Heart right ventricle (tissue), 16 donors: ENCODE measurements around the gene RHOF. TPM values are rescaled to one million over a fixed set of nuclear protein-coding genes. Genes with fewer than 3 reads are reported as not detected.

Experiments
- ATAC-seq, 8 donors: fragments of 200-7000 bp; cut with Tn5 transposase; one replicate each; pipeline ENCODE4 v1.9.1; 2020; ENCODE audit warnings: mild to moderate bottlenecking in 8 of 8, moderate library complexity in 8 of 8, moderate number of reproducible peaks in 1 of 8
- DNase-seq, 2 donors: peaks; one replicate each; pipeline ENCODE4 v3.0.0-alpha.2; 2020
- H3K27ac ChIP-seq, 10 donors: fragments of 200-600 bp; sonication (generic) in 2 of 10; one replicate each; pipeline versions ENCODE4 v1.5.0 to v1.8.0; 2020 to 2022; ENCODE audit warnings: mild to moderate bottlenecking in 3 of 10
- H3K27me3 ChIP-seq, 7 donors: fragments of 200-600 bp; one replicate each; pipeline ENCODE4 v1.8.0; 2021 to 2022; ENCODE audit warnings: mild to moderate bottlenecking in 2 of 7
- H3K36me3 ChIP-seq, 9 donors: fragments of 200-600 bp; sonication (generic) in 1 of 9; one replicate each; pipeline versions ENCODE4 v1.5.0 to v1.8.0; 2020 to 2022; ENCODE audit warnings: mild to moderate bottlenecking in 2 of 9
- H3K4me1 ChIP-seq, 9 donors: fragments of 200-600 bp; sonication (generic) in 1 of 9; one replicate each; pipeline versions ENCODE4 v1.5.0 to v1.8.0; 2020 to 2022; ENCODE audit warnings: mild to moderate bottlenecking in 4 of 9
- H3K4me3 ChIP-seq, 10 donors: fragments of 200-600 bp; sonication (generic) in 2 of 10; one replicate each; pipeline versions ENCODE4 v1.5.0 to v1.8.0; 2020 to 2022; ENCODE audit warnings: mild to moderate bottlenecking in 7 of 10, moderate library complexity in 2 of 10
- H3K9me3 ChIP-seq, 11 donors: fragments of 200-600 bp in 10 of 11; sonication (generic) in 2 of 11; one replicate each; pipeline versions ENCODE4 v1.5.0 to v1.8.0; 2013 to 2022; ENCODE audit warnings: mild to moderate bottlenecking in 2 of 11, control low read depth in 1 of 11, moderate library complexity in 1 of 11
- WGBS, 2 donors: extraction: QIAGEN DNeasy Blood & Tissue Kit; methylation state at CpG; one replicate each; pipeline ENCODE4 v1.1.7; 2013; ENCODE audit warnings: inconsistent platforms in 1 of 2; 5-methylcytosine and 5-hydroxymethylcytosine counted together
- intact Hi-C, 10 donors: fragments of 100-400 bp; cut with DNase I; formaldehyde crosslinking; loops; one replicate each; pipeline versions ENCODE4 v1.11.1 to v1.14.2; 2022
- polyA plus RNA-seq, 2 donors: library from polyadenylated mRNA; stranded (reverse); fragments of 200-250 nt; gene quantifications; one replicate each; pipeline ENCODE4 v1.2.3, GENCODE V29; 2013
- total RNA-seq, 10 donors: library from RNA; stranded (reverse); fragmentation: NEBNext Ultra II Directional in 3 of 10; extraction: Animal tissue kit (Norgen Biotek cat#: 25700) in 3 of 10; gene quantifications; one replicate each; pipeline versions ENCODE4 v1.2.1 to v1.2.4, GENCODE V29; 2021 to 2023
- TF ChIP-seq, protein P1 (sequence below), 9 donors: fragments of 200-600 bp; sonication (generic) in 2 of 9; IDR thresholded peaks; one replicate each; pipeline versions ENCODE4 v1.5.0 to v1.8.0; 2021 to 2022; ENCODE audit warnings: antibody characterized with exemption in 9 of 9, mild to moderate bottlenecking in 5 of 9, moderate library complexity in 1 of 9
- donor health status: Arrhythmogenic right ventricular cardiomyopathy.
- donor health status: ischemic (EF 13 %, LVEDD 7.1; RV severe dilation, severe dysfunction).
- donor health status: healthy with polysubstance abuse.
- donor health status: DM: no; HTN: yes; CAD: no.
- donor health status: DM: no; HTN: no; CAD: no.
- donor health status: ischemic (EF 25% LVEDD 6.9; RV normal size, moderate dysfunction).
- donor health status: ischemic (EF 25% LVEDD 5.7; RV mildly dilated, moderate dysfunction).
- donor health status: healthy.
- donor health status: DM: yes; HTN: yes; CAD: no.
- donor health status: Ischemic cardiomyopathy.
- donor health status: ischemic (EF 35%, LVEDD 5.7; RV mildly dilated, moderate dysfunction).
- donor health status: nonischemic (EF 11% LVEDD 7.7; RV severe dilation, severe dysfunction).
- donor health status: DM: yes; HTN: yes; CAD: no.
- donor health status: PGD.
- donor health status: ischemic (EF 29% LVEDD 5.4; RV normal size, mild dysfunction).
- donor health status: nonischemic (EF 23%, LVEDD 6.1; RV moderate dilation, normal function).

The RHOF gene
- total and polyA plus RNA-seq, 12 donors = 16.5 to 45.6 (median 24.7) TPM

DNA sequence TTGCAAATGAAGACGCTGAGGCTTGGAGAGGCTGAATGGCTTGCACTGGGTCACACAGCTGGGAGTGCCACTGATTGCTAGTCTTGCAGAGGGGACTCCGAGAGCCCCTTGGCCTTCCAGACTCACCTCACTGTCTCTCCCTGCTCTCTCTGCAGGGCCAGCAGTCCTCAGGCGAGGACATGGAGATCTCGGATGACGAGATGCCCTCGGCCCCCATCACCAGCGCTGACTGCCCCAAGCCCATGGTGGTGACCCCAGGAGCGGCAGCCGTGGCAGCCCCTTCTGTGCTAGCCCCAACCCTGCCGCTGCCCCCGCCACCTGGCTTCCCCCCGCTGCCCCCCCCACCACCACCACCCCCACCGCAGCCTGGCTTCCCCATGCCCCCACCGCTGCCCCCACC, 20.5 kb upstream of the RHOF start:
- no peak for ATAC-seq
- 93 to 96% methylated on average over 12 to 14 of the region's 14 CpGs for WGBS, 2 donors
- DNase-seq = no peak
- TF ChIP-seq, protein P1, sequence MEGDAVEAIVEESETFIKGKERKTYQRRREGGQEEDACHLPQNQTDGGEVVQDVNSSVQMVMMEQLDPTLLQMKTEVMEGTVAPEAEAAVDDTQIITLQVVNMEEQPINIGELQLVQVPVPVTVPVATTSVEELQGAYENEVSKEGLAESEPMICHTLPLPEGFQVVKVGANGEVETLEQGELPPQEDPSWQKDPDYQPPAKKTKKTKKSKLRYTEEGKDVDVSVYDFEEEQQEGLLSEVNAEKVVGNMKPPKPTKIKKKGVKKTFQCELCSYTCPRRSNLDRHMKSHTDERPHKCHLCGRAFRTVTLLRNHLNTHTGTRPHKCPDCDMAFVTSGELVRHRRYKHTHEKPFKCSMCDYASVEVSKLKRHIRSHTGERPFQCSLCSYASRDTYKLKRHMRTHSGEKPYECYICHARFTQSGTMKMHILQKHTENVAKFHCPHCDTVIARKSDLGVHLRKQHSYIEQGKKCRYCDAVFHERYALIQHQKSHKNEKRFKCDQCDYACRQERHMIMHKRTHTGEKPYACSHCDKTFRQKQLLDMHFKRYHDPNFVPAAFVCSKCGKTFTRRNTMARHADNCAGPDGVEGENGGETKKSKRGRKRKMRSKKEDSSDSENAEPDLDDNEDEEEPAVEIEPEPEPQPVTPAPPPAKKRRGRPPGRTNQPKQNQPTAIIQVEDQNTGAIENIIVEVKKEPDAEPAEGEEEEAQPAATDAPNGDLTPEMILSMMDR (IDR thresholded peaks at IDR 0.05) = no peak
- intact Hi-C loops = loop anchor here in 6 of 10 donors (2.0 to 10.0 kb wide), 5 partner anchors 19 to 117 kb away; partner anchors contain the start of gene PSMD9 (in 1 of the 6)
- Histone ChIP-seq H3K9me3 (no peaks in the 10 kb centered on the region), H3K4me3 (no peak overlapping the region), H3K36me3 (peaks cover 5 to 87% (median 49%) of the 10 kb centered on the region in 9 donors), H3K4me1 (peaks cover 14 to 44% (median 38%) of the 10 kb centered on the region in 9 donors), H3K27me3 (no peaks in the 10 kb centered on the region), H3K27ac (no peak overlapping the region)

DNA sequence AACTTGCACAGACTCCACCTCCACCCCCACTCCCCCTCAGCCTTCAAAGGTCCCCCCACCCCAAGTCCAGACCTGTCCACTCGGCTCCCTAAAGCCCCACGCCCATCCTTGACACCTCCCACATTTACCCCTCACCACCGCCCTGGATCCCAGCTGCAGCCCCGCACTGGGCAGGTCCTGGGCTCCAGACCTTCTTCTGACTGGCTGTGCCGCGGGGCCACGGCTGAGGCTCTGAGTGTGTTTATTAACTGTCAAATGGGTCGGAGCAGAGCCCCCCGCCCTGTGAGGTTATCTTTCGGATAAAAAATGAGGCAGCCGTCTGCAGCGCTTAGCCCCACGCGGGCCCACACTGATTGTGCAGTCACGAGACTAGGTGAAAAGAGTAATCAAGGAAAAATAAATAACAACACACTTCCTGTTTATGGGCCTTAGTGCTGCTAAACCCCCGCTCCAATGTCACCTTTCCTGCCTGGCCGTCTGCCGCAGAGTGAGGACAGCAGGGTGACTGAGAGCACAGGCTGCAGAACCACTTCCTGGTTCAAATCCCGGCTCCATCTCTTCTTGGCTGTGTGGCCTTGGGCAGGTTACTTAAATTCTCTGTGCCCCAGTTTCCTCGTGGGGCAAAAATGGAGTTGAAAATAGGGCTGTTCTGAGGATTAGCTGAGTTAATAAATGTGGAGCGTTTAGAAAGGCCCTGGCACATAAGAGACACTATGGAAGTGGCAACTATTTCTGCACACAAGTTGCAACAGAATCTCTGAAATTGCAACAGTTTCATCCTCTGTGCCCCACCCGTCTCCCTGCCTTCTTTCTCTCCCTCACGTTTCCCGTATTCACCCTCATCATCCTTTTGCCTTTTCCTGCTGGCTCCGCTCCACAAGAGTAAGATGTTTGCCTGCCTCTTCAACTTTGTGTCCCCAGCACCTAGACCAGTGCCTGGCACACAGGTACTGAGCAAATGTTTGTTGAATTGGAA, 19.7 kb upstream of the RHOF start:
- peak overlapping the region in 9 of 10 donors; percentile 48 to 68 (median 61) for H3K4me3 ChIP-seq
- H3K36me3 ChIP-seq = peaks cover 5 to 87% (median 49%) of the 10 kb centered on the region in 9 donors
- DNase-seq = no peak
- peak in 4 of 8 donors; percentile 4 to 15 (median 5) for ATAC-seq
- whole genome bisulfite sequencing, 2 donors = 40 to 46% methylated on average over 25 of the region's 25 CpGs
- H3K27me3 ChIP-seq = no peaks in the 10 kb centered on the region
- peaks cover 14 to 44% (median 38%) of the 10 kb centered on the region in 9 donors for H3K4me1 ChIP-seq
- H3K9me3 ChIP-seq = no peaks in the 10 kb centered on the region
- intact Hi-C loops = loop anchor here in 8 of 10 donors (1.0 to 10.0 kb wide), 7 partner anchors 18 to 116 kb away; partner anchors contain the start of gene PSMD9 (in 1 of the 8)
- TF ChIP-seq, protein P1 (IDR thresholded peaks at IDR 0.05) = no peak
- H3K27ac ChIP-seq = peak overlapping the region in 8 of 10 donors; percentile 32 to 63 (median 44)

DNA sequence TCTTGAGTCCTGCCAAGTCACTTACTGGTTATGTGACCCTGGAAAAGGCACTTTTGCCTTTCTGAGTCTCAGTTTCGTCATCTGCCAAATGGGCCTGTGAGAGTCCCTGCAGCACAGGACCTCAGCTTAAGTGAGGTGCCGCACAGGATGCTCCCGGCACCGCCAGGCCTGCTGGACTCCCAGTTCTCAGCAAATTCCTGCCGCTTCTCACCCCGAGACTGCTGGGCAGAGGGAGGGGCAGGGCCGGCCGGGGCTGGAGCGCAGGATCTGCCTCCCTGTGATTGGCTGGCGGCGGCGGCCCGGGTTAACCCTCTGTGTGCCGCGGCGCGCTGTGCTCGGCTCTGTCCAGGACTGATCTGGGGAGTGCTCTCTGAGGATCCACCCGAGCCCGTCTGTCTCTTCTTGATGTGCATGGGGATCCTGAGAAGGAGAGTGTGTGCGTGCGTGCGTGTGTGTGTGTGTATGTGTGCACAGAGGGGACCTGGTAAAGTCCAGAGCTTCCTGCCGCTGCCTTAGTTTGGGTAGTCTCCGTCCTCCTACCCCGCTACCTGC, 18.9 kb upstream of the RHOF start:
- peak overlapping the region; percentile 31 to 68 (median 60) for H3K4me3 ChIP-seq
- H3K27me3 ChIP-seq = no peaks in the 10 kb centered on the region
- peak overlapping the region in 9 of 10 donors; percentile 38 to 82 (median 63) for H3K27ac ChIP-seq
- H3K36me3 ChIP-seq = peaks cover 5 to 87% (median 41%) of the 10 kb centered on the region in 9 donors
- intact Hi-C loops = loop anchor here in 8 of 10 donors (1.0 to 10.0 kb wide), 7 partner anchors 17 to 115 kb away; partner anchors contain the start of gene PSMD9 (in 1 of the 8)
- H3K9me3 ChIP-seq = no peaks in the 10 kb centered on the region
- DNase-seq (peak in 1 of 2 donors; percentile 79), ATAC-seq (peak; percentile 87 to 94 (median 88))
- TF ChIP-seq, protein P1 (IDR thresholded peaks at IDR 0.05) = peak in 5 of 9 donors; percentile 4 to 40 (median 10)
- 12 to 15% methylated on average over 26 of the region's 26 CpGs for WGBS, 2 donors
- H3K4me1 ChIP-seq = peaks cover 14 to 48% (median 41%) of the 10 kb centered on the region in 9 donors
